B cell (primary cell): ENCODE measurements around the gene PCDH9. TPM values are rescaled to one million over a fixed set of nuclear protein-coding genes. Genes with fewer than 3 reads are reported as not detected.

Experiments
- ATAC-seq: fragments of 200-7000 bp; cut with Tn5 transposase; one replicate; pipeline ENCODE4 v1.10.0; 2021; ENCODE audit warnings: low read depth, mild to moderate bottlenecking, moderate number of reproducible peaks, moderate library complexity
- CTCF ChIA-PET: fragments of 350-600 bp; sonication (Branson Sonifier 250); formaldehyde crosslinking; loops from one replicate; lab custom pipeline; 2021; ENCODE audit warnings: antibody characterized with exemption, inconsistent platforms; lab: Charles Lee
- POLR2A ChIA-PET: fragments of 350-600 bp; sonication (Branson Sonifier 250); formaldehyde crosslinking; loops from one replicate; lab custom pipeline; 2021; ENCODE audit warnings: antibody characterized with exemption; lab: Charles Lee
- DNase-seq: peaks from one replicate; pipeline ENCODE4 v3.0.0; 2013
- H2AFZ ChIP-seq: 2 replicates; pipeline ENCODE4 v1.6.1; 2012; ENCODE audit warnings: mild to moderate bottlenecking, low read depth, low read length; ENCODE audit not compliant: insufficient read depth, poor library complexity, severe bottlenecking
- H3K27ac ChIP-seq, 2 donors: 1 replicate in 1 of 2; 2 replicates in 1 of 2; pipeline ENCODE4 v1.5.1; 2012 to 2013; ENCODE audit warnings: low read length in 2 of 2, mild to moderate bottlenecking in 2 of 2, moderate library complexity in 1 of 2
- H3K27me3 ChIP-seq, 4 experiments: fragments of 200-600 bp in 1 of 4; sonication (generic) in 1 of 4; replicated peaks in 1 of 4; 1 replicate in 2 of 4; 2 replicates in 2 of 4; pipeline versions ENCODE4 v1.6.1 to v1.7.0; 2013 to 2016; ENCODE audit warnings: low read length in 3 of 4, mild to moderate bottlenecking in 2 of 4, mixed read lengths in 1 of 4, moderate library complexity in 1 of 4; ENCODE audit not compliant: insufficient read depth in 4 of 4, control insufficient read depth in 3 of 4; ENCODE audit errors: control extremely low read depth in 1 of 4
- H3K36me3 ChIP-seq, 2 experiments: replicated peaks in 1 of 2; 1 replicate in 1 of 2; 2 replicates in 1 of 2; pipeline versions ENCODE4 v1.6.1 to v1.7.1; 2013; ENCODE audit warnings: low read length in 1 of 2; ENCODE audit not compliant: insufficient read depth in 2 of 2, control insufficient read depth in 1 of 2; ENCODE audit errors: control extremely low read depth in 1 of 2, extremely low read depth in 1 of 2
- H3K4me1 ChIP-seq, 2 donors: fragments of 200-600 bp in 1 of 2; sonication (generic) in 1 of 2; 1 replicate in 1 of 2; 2 replicates in 1 of 2; pipeline versions ENCODE4 v1.5.1 to v1.6.1; 2013 to 2017; ENCODE audit warnings: low read length in 2 of 2; ENCODE audit not compliant: control insufficient read depth in 2 of 2, insufficient read depth in 2 of 2
- H3K4me2 ChIP-seq: replicated peaks from 2 replicates; pipeline ENCODE3; 2012; ENCODE audit warnings: mild to moderate bottlenecking, low read depth, low read length; ENCODE audit not compliant: poor library complexity, severe bottlenecking
- H3K4me3 ChIP-seq, 5 experiments: fragments of 200-600 bp in 1 of 5; sonication (generic) in 1 of 5; 1 replicate in 3 of 5; 2 replicates in 2 of 5; pipeline versions ENCODE4 v1.5.1 to v1.7.0; 2011 to 2016; ENCODE audit warnings: low read length in 4 of 5, mild to moderate bottlenecking in 4 of 5, low read depth in 2 of 5, control low read depth in 1 of 5, moderate library complexity in 1 of 5; ENCODE audit not compliant: insufficient read depth in 1 of 5; ENCODE audit errors: control extremely low read depth in 1 of 5, extremely low read depth in 1 of 5
- H3K79me2 ChIP-seq: fragments of 200-600 bp; sonication (generic); one replicate; pipeline ENCODE4 v1.6.0; 2016; ENCODE audit warnings: low read length; ENCODE audit not compliant: control insufficient read depth, insufficient read depth
- H3K9ac ChIP-seq: fragments of 200-600 bp; sonication (generic); 2 replicates; pipeline ENCODE4 v1.6.1; 2017; ENCODE audit warnings: mild to moderate bottlenecking, low read length, moderate library complexity
- H3K9me3 ChIP-seq, 3 donors: one replicate each; pipeline versions ENCODE4 v1.6.1 to v1.7.1; 2013; ENCODE audit warnings: low read length in 2 of 3; ENCODE audit not compliant: control insufficient read depth in 2 of 3, insufficient read depth in 1 of 3; ENCODE audit errors: control extremely low read depth in 1 of 3
- H4K20me1 ChIP-seq: 2 replicates; pipeline ENCODE4 v1.6.0; 2012; ENCODE audit warnings: mild to moderate bottlenecking, low read length; ENCODE audit not compliant: insufficient read depth, control insufficient read depth, poor library complexity, severe bottlenecking
- H3K27ac Mint-ChIP-seq: one replicate; pipeline ENCODE4 v1.8.0; 2021; ENCODE audit warnings: mixed read lengths
- H3K27me3 Mint-ChIP-seq: one replicate; pipeline ENCODE4 v1.8.0; 2021; ENCODE audit warnings: mixed read lengths
- H3K4me1 Mint-ChIP-seq: one replicate; pipeline ENCODE4 v1.8.0; 2021; ENCODE audit warnings: mixed read lengths
- H3K4me3 Mint-ChIP-seq: one replicate; pipeline ENCODE4 v1.8.0; 2021; ENCODE audit warnings: mixed read lengths
- H3K9me3 Mint-ChIP-seq: one replicate; pipeline ENCODE4 v1.8.0; 2022; ENCODE audit warnings: mixed read lengths; ENCODE audit not compliant: insufficient read depth
- EZH2 ChIP-seq: IDR thresholded peaks from 2 replicates; pipeline ENCODE4 v1.6.1; 2012; ENCODE audit warnings: borderline replicate concordance, low read depth, mild to moderate bottlenecking, moderate library complexity, low read length; ENCODE audit not compliant: insufficient read depth, poor library complexity, severe bottlenecking
- WGBS: methylation state at CpG from one replicate; pipeline ENCODE4 v1.1.5; 2013; ENCODE audit warnings: missing lambda C conversion rate; ENCODE audit not compliant: insufficient coverage; 5-methylcytosine and 5-hydroxymethylcytosine counted together
- intact Hi-C: fragments of 100-400 bp; cut with micrococcal nuclease; formaldehyde crosslinking; loops from one replicate; pipeline ENCODE4 v1.10.0; 2022
- polyA plus RNA-seq: library from polyadenylated mRNA; depleted of rRNA; stranded (reverse); fragments of >200 nt; gene quantifications from 2 replicates; pipeline ENCODE4 v1.2.3, GENCODE V29; 2012
- total RNA-seq, 2 donors: library from RNA; stranded (reverse); fragments of 120-200 nt in 1 of 2; gene quantifications; 1 replicate in 1 of 2; 2 replicates in 1 of 2; pipeline versions ENCODE4 v1.2.3 to v1.2.4, GENCODE V29; 2013 to 2022
- TF ChIP-seq, protein P1 (sequence below): fragments of 200-600 bp; IDR thresholded peaks from one replicate; pipeline ENCODE4 v1.8.0; 2022; ENCODE audit warnings: antibody characterized with exemption, mild to moderate bottlenecking

PCDH9 gene
- total and polyA plus RNA-seq, 2 donors (not counting 1 experiment from before 2014, with no cell fraction given): 13.1 to 21.8 TPM

DNA sequence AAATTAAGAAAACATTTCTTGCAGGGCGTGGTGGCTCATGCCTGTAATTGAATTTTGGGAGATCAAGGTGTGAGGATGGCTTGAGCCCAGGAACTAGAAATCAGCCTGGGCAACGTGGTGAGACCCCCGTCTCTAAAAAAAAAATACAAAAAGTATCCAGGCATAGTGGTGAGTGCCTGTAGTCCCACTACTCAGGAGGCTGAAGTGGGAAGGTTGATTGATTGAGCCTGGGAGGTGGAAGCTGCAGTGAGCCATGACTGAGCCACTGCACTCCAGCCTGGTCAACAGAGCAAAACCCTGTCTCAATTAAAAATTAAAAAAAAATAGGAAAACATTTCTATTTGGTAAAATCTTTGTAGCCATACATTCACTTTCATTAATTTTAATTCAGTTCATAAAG is 526.5 kb downstream of the PCDH9 start:
- WGBS: 100% methylated on average over 1 of the region's 3 CpGs
- intact Hi-C loops: no loop called here
- no peaks in the 10 kb centered on the region for H4K20me1 ChIP-seq
- H3K79me2 ChIP-seq: no peaks in the 10 kb centered on the region
- H3K9me3 Mint-ChIP-seq: no peaks in the 10 kb centered on the region
- no peak overlapping the region for H3K4me2 ChIP-seq
- ChIA-PET CTCF (no interaction called here), POLR2A (no interaction called here)
- H3K4me3 ChIP-seq: no peak overlapping the region
- H3K4me3 Mint-ChIP-seq: no peak overlapping the region
- H3K27ac ChIP-seq: no peak overlapping the region
- H3K4me1 ChIP-seq: no peaks in the 10 kb centered on the region
- H3K27me3 ChIP-seq: no peaks in the 10 kb centered on the region
- H3K36me3 ChIP-seq: no peaks in the 10 kb centered on the region
- H3K27ac Mint-ChIP-seq: no peak overlapping the region
- ATAC-seq (no peak), DNase-seq (no peak)
- no peaks in the 10 kb centered on the region for H3K9me3 ChIP-seq
- H3K9ac ChIP-seq: no peak overlapping the region
- no peak overlapping the region for H2AFZ ChIP-seq
- no peaks in the 10 kb centered on the region for H3K4me1 Mint-ChIP-seq
- no peaks in the 10 kb centered on the region for H3K27me3 Mint-ChIP-seq
- TF ChIP-seq EZH2: no peak
- TF ChIP-seq, protein P1, sequence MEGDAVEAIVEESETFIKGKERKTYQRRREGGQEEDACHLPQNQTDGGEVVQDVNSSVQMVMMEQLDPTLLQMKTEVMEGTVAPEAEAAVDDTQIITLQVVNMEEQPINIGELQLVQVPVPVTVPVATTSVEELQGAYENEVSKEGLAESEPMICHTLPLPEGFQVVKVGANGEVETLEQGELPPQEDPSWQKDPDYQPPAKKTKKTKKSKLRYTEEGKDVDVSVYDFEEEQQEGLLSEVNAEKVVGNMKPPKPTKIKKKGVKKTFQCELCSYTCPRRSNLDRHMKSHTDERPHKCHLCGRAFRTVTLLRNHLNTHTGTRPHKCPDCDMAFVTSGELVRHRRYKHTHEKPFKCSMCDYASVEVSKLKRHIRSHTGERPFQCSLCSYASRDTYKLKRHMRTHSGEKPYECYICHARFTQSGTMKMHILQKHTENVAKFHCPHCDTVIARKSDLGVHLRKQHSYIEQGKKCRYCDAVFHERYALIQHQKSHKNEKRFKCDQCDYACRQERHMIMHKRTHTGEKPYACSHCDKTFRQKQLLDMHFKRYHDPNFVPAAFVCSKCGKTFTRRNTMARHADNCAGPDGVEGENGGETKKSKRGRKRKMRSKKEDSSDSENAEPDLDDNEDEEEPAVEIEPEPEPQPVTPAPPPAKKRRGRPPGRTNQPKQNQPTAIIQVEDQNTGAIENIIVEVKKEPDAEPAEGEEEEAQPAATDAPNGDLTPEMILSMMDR: no peak

DNA sequence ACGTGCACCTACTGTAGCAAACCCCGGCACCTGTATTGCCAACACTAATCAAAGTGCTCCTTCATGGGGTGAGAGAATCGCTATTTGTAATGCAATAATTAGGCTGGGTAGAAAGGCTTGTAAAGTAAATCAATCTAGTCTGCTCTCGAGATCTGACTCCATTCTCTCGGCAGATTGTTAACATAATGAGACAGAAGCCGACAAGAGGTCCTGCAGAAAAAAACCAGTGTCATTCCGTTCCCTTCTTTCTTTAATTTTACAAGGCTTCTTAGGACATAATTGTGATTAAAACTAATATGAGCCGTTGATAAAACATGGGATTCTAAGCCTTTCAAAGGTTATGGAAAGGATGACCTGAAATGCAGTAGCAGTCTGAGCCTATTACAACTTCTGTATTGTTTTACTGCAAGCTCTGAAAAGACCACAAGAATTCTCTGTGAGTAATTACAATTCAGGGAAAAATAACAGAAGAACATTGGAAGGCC is 530.0 kb downstream of the PCDH9 start:
- Histone ChIP-seq H4K20me1 (no peaks in the 10 kb centered on the region), H3K27ac (no peak overlapping the region), H3K9ac (no peak overlapping the region), H3K79me2 (no peaks in the 10 kb centered on the region), H3K4me3 (no peak overlapping the region), H3K4me1 (no peaks in the 10 kb centered on the region), H3K4me2 (no peak overlapping the region), H3K9me3 (no peaks in the 10 kb centered on the region), H3K27me3 (no peaks in the 10 kb centered on the region), H3K36me3 (no peaks in the 10 kb centered on the region), H2AFZ (no peak overlapping the region)
- Mint-ChIP-seq H3K4me1 (no peaks in the 10 kb centered on the region), H3K4me3 (no peak overlapping the region), H3K9me3 (no peaks in the 10 kb centered on the region), H3K27ac (no peak overlapping the region), H3K27me3 (no peaks in the 10 kb centered on the region)
- no peak for DNase-seq
- ChIA-PET POLR2A (no interaction called here), CTCF (no interaction called here)
- WGBS: 90% methylated on average over 2 of the region's 8 CpGs
- no peak for ATAC-seq
- intact Hi-C loops: no loop called here
- no peak for TF ChIP-seq EZH2
- TF ChIP-seq, protein P1: no peak
